GM18870 (cell line): ENCODE measurements around the gene C16orf74.

Experiments used
- ATAC-seq: cut with Tn5 transposase; IDR thresholded peaks from one replicate; pipeline ENCODE4 v1.9.1; 2021; ENCODE audit warnings: moderate library complexity; ENCODE audit not compliant: unreplicated experiment

Gene C16orf74

GRCh38 chr16:85698459-85698891 lies 52.4 kb downstream of the C16orf74 start:
- no peak for ATAC-seq

GRCh38 chr16:85697431-85697830 lies 53.5 kb downstream of the C16orf74 start:
- ATAC-seq, result no peak

- ATAC-seq, result no peak
Measured at GRCh38 chr16:85696781-85697180, 54.1 kb downstream of the C16orf74 start.

GRCh38 chr16:85695196-85696128 lies 55.4 kb downstream of the C16orf74 start:
- no peak for ATAC-seq

- ATAC-seq, result no peak
Measured at GRCh38 chr16:85690469-85691064, 60.3 kb downstream of the C16orf74 start.

GRCh38 chr16:85689950-85690320 lies 61.0 kb downstream of the C16orf74 start:
- no peak for ATAC-seq

- no peak for ATAC-seq
Measured at GRCh38 chr16:85689285-85689949, 61.5 kb downstream of the C16orf74 start.

- ATAC-seq, result no peak
Measured at GRCh38 chr16:85688586-85689284, 62.2 kb downstream of the C16orf74 start, which contains the start of gene GINS2. Gene GINS2 (minus strand): TSS chr16:85688954. CDS start chr16:85688898, 56 bp downstream.

- ATAC-seq, result no peak
Measured at GRCh38 chr16:85687651-85688471, 63.0 kb downstream of the C16orf74 start.

GRCh38 chr16:85686912-85687591 lies 63.8 kb downstream of the C16orf74 start:
- no peak for ATAC-seq

- no peak for ATAC-seq
Measured at GRCh38 chr16:85685251-85685650, 65.6 kb downstream of the C16orf74 start.

- no peak for ATAC-seq
Measured at GRCh38 chr16:85683363-85683762, 67.5 kb downstream of the C16orf74 start.

GRCh38 chr16:85682516-85682915 lies 68.4 kb downstream of the C16orf74 start:
- ATAC-seq, result no peak

GRCh38 chr16:85681255-85681654 lies 69.6 kb downstream of the C16orf74 start:
- ATAC-seq, result no peak

GRCh38 chr16:85680352-85680944 lies 70.4 kb downstream of the C16orf74 start:
- no peak for ATAC-seq

GRCh38 chr16:85679870-85680269 lies 71.0 kb downstream of the C16orf74 start:
- no peak for ATAC-seq

- no peak for ATAC-seq
Measured at GRCh38 chr16:85678821-85679220, 72.1 kb downstream of the C16orf74 start.

GRCh38 chr16:85678016-85678415 lies 72.9 kb downstream of the C16orf74 start:
- ATAC-seq, result no peak

GRCh38 chr16:85677383-85677967 lies 73.4 kb downstream of the C16orf74 start:
- no peak for ATAC-seq
